HG02970 (cell line): ENCODE measurements around the gene NTSR2.

ENCODE experiments used
- ATAC-seq: cut with Tn5 transposase; IDR thresholded peaks from one replicate; pipeline ENCODE4 v1.9.1; 2021; ENCODE audit warnings: mild to moderate bottlenecking, moderate library complexity, moderate number of reproducible peaks; ENCODE audit not compliant: unreplicated experiment, low FRiP score

The NTSR2 gene

GRCh38 chr2:11633923-11634478 is 36.0 kb downstream of the NTSR2 start:
- no peak for ATAC-seq

- ATAC-seq = no peak
Observed at GRCh38 chr2:11631462-11631861, 38.5 kb downstream of the NTSR2 start.

- no peak for ATAC-seq
Observed at GRCh38 chr2:11630855-11631254, 39.1 kb downstream of the NTSR2 start.

GRCh38 chr2:11629851-11630250 is 40.1 kb downstream of the NTSR2 start:
- ATAC-seq = no peak

GRCh38 chr2:11629215-11629614 is 40.8 kb downstream of the NTSR2 start:
- no peak for ATAC-seq

- no peak for ATAC-seq
Observed at GRCh38 chr2:11628675-11629074, 41.3 kb downstream of the NTSR2 start.

- no peak for ATAC-seq
Observed at GRCh38 chr2:11625671-11626070, 44.3 kb downstream of the NTSR2 start.

GRCh38 chr2:11624893-11625292 is 45.1 kb downstream of the NTSR2 start:
- ATAC-seq = no peak

GRCh38 chr2:11622611-11623010 is 47.4 kb downstream of the NTSR2 start:
- ATAC-seq = no peak

GRCh38 chr2:11621410-11621809 is 48.6 kb downstream of the NTSR2 start:
- no peak for ATAC-seq

GRCh38 chr2:11618708-11619062 is 51.3 kb downstream of the NTSR2 start:
- ATAC-seq = no peak

- ATAC-seq = no peak
Observed at GRCh38 chr2:11617984-11618707, 51.8 kb downstream of the NTSR2 start.

- ATAC-seq = no peak
Observed at GRCh38 chr2:11617527-11617926, 52.5 kb downstream of the NTSR2 start.

GRCh38 chr2:11616851-11617415 is 53.1 kb downstream of the NTSR2 start:
- ATAC-seq = no peak

- no peak for ATAC-seq
Observed at GRCh38 chr2:11616097-11616687, 53.8 kb downstream of the NTSR2 start.

GRCh38 chr2:11615209-11615608 is 54.8 kb downstream of the NTSR2 start:
- ATAC-seq = no peak

GRCh38 chr2:11613297-11613696 is 56.7 kb downstream of the NTSR2 start:
- no peak for ATAC-seq

GRCh38 chr2:11612553-11613215 is 57.3 kb downstream of the NTSR2 start:
- ATAC-seq = no peak

- ATAC-seq = no peak
Observed at GRCh38 chr2:11611251-11611650, 58.7 kb downstream of the NTSR2 start.

- no peak for ATAC-seq
Observed at GRCh38 chr2:11610624-11611242, 59.3 kb downstream of the NTSR2 start.
